Endothelial cell of umbilical vein (primary cell): ENCODE data around the gene CAMSAP1. TPM values are rescaled to one million over a fixed set of nuclear protein-coding genes. Genes with fewer than 3 reads are reported as not detected.

ENCODE experiments used
- BruUV-seq: library from RNA; stranded (reverse); fragments of 400-500 nt; replicated peaks from 2 replicates; lab custom pipeline; 2021; lab: Mats Ljungman, UMichigan
- CTCF ChIA-PET: fragments of 300-600, 350-600 bp; sonication (Branson Sonifier 250); formaldehyde crosslinking; loops from one replicate; lab custom pipeline; 2021; ENCODE audit warnings: antibody characterized with exemption, inconsistent platforms; lab: Charles Lee
- POLR2A ChIA-PET: fragments of 300-600, 350-600 bp; sonication (Branson Sonifier 250); formaldehyde crosslinking; loops from one replicate; lab custom pipeline; 2021; ENCODE audit warnings: antibody characterized with exemption, inconsistent platforms; lab: Charles Lee
- DNase-seq: peaks from one replicate; pipeline ENCODE4 v3.0.0-alpha.2; 2011; ENCODE audit warnings: low read depth, low spot score
- FAIRE-seq: peaks from 2 replicates; lab custom pipeline; 2011; peaks lifted over from hg19 to GRCh38; lab: Jason Lieb, UNC
- H2AFZ ChIP-seq: 2 replicates; pipeline ENCODE4 v1.6.0; 2012; ENCODE audit warnings: low read depth, low read length, control low read depth, inconsistent platforms
- H3K27ac ChIP-seq: 2 replicates; pipeline ENCODE4 v1.5.1; 2011; ENCODE audit warnings: low read depth, mild to moderate bottlenecking, control low read depth, low read length, moderate library complexity; ENCODE audit not compliant: insufficient read depth
- H3K27me3 ChIP-seq, 2 experiments: 2 replicates each; pipeline versions ENCODE4 v1.6.0 to v1.6.1; 2011; ENCODE audit warnings: low read length in 2 of 2, mixed read lengths in 1 of 2; ENCODE audit not compliant: control insufficient read depth in 2 of 2, insufficient read depth in 2 of 2
- H3K36me3 ChIP-seq, 2 experiments: 2 replicates in 1 of 2; 3 replicates in 1 of 2; pipeline ENCODE4 v1.5.1; 2011; ENCODE audit warnings: low read length in 2 of 2, mild to moderate bottlenecking in 1 of 2, moderate library complexity in 1 of 2; ENCODE audit not compliant: control insufficient read depth in 2 of 2, insufficient read depth in 2 of 2; ENCODE audit errors: extremely low read depth in 1 of 2
- H3K4me1 ChIP-seq: 3 replicates; pipeline ENCODE4 v1.5.1; 2011; ENCODE audit warnings: mild to moderate bottlenecking, low read length; ENCODE audit not compliant: control insufficient read depth, insufficient read depth; ENCODE audit errors: extremely low read depth
- H3K4me2 ChIP-seq: 2 replicates; pipeline ENCODE4 v1.6.1; 2011; ENCODE audit warnings: low read length, control low read depth, mixed read lengths; ENCODE audit not compliant: insufficient read depth
- H3K4me3 ChIP-seq, 3 experiments: fragments of 200-600 bp in 1 of 3; sonication (generic), shearing (Covaris generic) in 1 of 3; replicated peaks in 1 of 3; 2 replicates each; pipeline ENCODE4 v1.5.1; 2011 to 2016; ENCODE audit warnings: control low read depth in 3 of 3, low read length in 3 of 3, mild to moderate bottlenecking in 2 of 3, inconsistent platforms in 1 of 3, low read depth in 1 of 3, moderate library complexity in 1 of 3; ENCODE audit not compliant: insufficient read depth in 1 of 3
- H3K79me2 ChIP-seq: 2 replicates; pipeline ENCODE4 v1.6.0; 2012; ENCODE audit warnings: low read length, inconsistent platforms; ENCODE audit not compliant: control insufficient read depth, insufficient read depth
- H3K9ac ChIP-seq: replicated peaks from 2 replicates; pipeline ENCODE3; 2011; ENCODE audit warnings: low read length, control low read depth; ENCODE audit not compliant: insufficient read depth; ENCODE audit errors: extremely low read depth
- H3K9me1 ChIP-seq: replicated peaks from 3 replicates; pipeline ENCODE4 v1.6.0; 2011; ENCODE audit warnings: mild to moderate bottlenecking, low read length; ENCODE audit not compliant: control insufficient read depth, insufficient read depth; ENCODE audit errors: extremely low read depth
- H3K9me3 ChIP-seq: replicated peaks from 2 replicates; pipeline ENCODE4 v1.5.1; 2012; ENCODE audit warnings: low read length, inconsistent platforms; ENCODE audit not compliant: control insufficient read depth, insufficient read depth
- H4K20me1 ChIP-seq: replicated peaks from 2 replicates; pipeline ENCODE3; 2011; ENCODE audit warnings: mild to moderate bottlenecking, low read length; ENCODE audit not compliant: control insufficient read depth, insufficient read depth; ENCODE audit errors: extremely low read depth
- EZH2 ChIP-seq: IDR thresholded peaks from 2 replicates; pipeline ENCODE4 v1.6.1; 2012; ENCODE audit warnings: borderline replicate concordance, low read depth, mild to moderate bottlenecking, moderate library complexity, low read length, inconsistent platforms; ENCODE audit not compliant: severe bottlenecking
- FOS ChIP-seq: IDR thresholded peaks from 2 replicates; pipeline ENCODE4 v1.6.1; 2011; ENCODE audit warnings: mild to moderate bottlenecking, low read length, moderate library complexity, borderline replicate concordance; ENCODE audit not compliant: insufficient read depth
- GATA2 ChIP-seq: IDR thresholded peaks from 2 replicates; pipeline ENCODE4 v1.7.0; 2011; ENCODE audit warnings: low read depth, mild to moderate bottlenecking, moderate library complexity, mixed read lengths, low read length; ENCODE audit not compliant: insufficient read length, insufficient read depth
- JUN ChIP-seq: IDR thresholded peaks from 2 replicates; pipeline ENCODE4 v1.6.1; 2011; ENCODE audit warnings: borderline replicate concordance, low read depth; ENCODE audit not compliant: insufficient read length, insufficient read depth
- MAX ChIP-seq: IDR thresholded peaks from 2 replicates; pipeline ENCODE4 v1.6.1; 2011; ENCODE audit not compliant: insufficient read depth, insufficient read length
- MYC ChIP-seq: IDR thresholded peaks from one replicate; pipeline ENCODE4 v1.6.1; 2011; ENCODE audit warnings: mild to moderate bottlenecking, low read depth, low read length
- POLR2A ChIP-seq: IDR thresholded peaks from 2 replicates; pipeline ENCODE4 v1.6.1; 2012; ENCODE audit warnings: low read depth, mild to moderate bottlenecking, control low read depth, low read length
- POLR2AphosphoS5 ChIP-seq: IDR thresholded peaks from 2 replicates; pipeline ENCODE4 v1.6.1; 2012; ENCODE audit warnings: low read depth, mild to moderate bottlenecking, control low read depth, low read length, moderate library complexity; ENCODE audit not compliant: insufficient read depth
- dilution Hi-C: fragments of 300-500 bp; cut with MboI; formaldehyde crosslinking; loops from one replicate; pipeline ENCODE4 v1.15.0; 2019; ENCODE audit warnings: low sequenced_read_pairs; ENCODE audit not compliant: extremely low pct_ligation_motif_present
- intact Hi-C: fragments of 100-400 bp; cut with micrococcal nuclease; formaldehyde crosslinking; loops from one replicate; pipeline ENCODE4 v1.10.0; 2022
- polyA plus RNA-seq, 4 experiments: library from polyadenylated mRNA; depleted of rRNA in 3 of 4; stranded (reverse) in 3 of 4; unstranded in 1 of 4; fragments of >200 nt; gene quantifications; 2 replicates each; pipeline versions ENCODE4 v1.2.1 to v1.2.3, GENCODE V29; 2011 to 2012; ENCODE audit warnings: missing spikeins in 1 of 4
- total RNA-seq: library from RNA; stranded (reverse); gene quantifications from 2 replicates; pipeline ENCODE4 v1.2.3, GENCODE V29; 2021
- TF ChIP-seq, protein P1 (sequence below), 2 donors: IDR thresholded peaks; 1 replicate in 1 of 2; 2 replicates in 1 of 2; pipeline ENCODE4 v1.5.1; 2011; ENCODE audit warnings: low read length in 2 of 2, mild to moderate bottlenecking in 2 of 2, moderate library complexity in 2 of 2, control low read depth in 1 of 2, inconsistent platforms in 1 of 2, low read depth in 1 of 2; ENCODE audit not compliant: insufficient read depth in 1 of 2; ENCODE audit errors: extremely low read depth in 1 of 2

CAMSAP1 gene
- total and polyA plus RNA-seq, 2 donors (not counting 3 experiments of a cell fraction or from before 2014, with no cell fraction given) = 8.1 to 25.5 TPM

- intact Hi-C loops (no loop called here), dilution Hi-C loops (no loop called here)
- peaks cover 36% of the 10 kb centered on the region for H3K79me2 ChIP-seq
- H3K9me1 ChIP-seq = no peaks in the 10 kb centered on the region
- DNase-seq = no peak
- POLR2A ChIA-PET = no interaction called here
- TF ChIP-seq, protein P1, sequence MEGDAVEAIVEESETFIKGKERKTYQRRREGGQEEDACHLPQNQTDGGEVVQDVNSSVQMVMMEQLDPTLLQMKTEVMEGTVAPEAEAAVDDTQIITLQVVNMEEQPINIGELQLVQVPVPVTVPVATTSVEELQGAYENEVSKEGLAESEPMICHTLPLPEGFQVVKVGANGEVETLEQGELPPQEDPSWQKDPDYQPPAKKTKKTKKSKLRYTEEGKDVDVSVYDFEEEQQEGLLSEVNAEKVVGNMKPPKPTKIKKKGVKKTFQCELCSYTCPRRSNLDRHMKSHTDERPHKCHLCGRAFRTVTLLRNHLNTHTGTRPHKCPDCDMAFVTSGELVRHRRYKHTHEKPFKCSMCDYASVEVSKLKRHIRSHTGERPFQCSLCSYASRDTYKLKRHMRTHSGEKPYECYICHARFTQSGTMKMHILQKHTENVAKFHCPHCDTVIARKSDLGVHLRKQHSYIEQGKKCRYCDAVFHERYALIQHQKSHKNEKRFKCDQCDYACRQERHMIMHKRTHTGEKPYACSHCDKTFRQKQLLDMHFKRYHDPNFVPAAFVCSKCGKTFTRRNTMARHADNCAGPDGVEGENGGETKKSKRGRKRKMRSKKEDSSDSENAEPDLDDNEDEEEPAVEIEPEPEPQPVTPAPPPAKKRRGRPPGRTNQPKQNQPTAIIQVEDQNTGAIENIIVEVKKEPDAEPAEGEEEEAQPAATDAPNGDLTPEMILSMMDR (IDR thresholded peaks at IDR 0.05; ENCODE audit: extremely low read depth in 1 of 2, insufficient read depth in 1 of 2, low read depth in 1 of 2, low read length in 2 of 2) = no peak
- TF ChIP-seq POLR2A (no peak), POLR2AphosphoS5 (no peak), FOS (no peak), GATA2 (no peak), EZH2 (no peak), JUN (no peak), MYC (no peak), MAX (no peak)
- no peaks in the 10 kb centered on the region for H3K9me3 ChIP-seq
- CTCF ChIA-PET = no interaction called here
- no peak overlapping the region for H3K27ac ChIP-seq
- H3K36me3 ChIP-seq = peaks cover 0 to 2% of the 10 kb centered on the region in 2 experiments
- no peak overlapping the region for H3K9ac ChIP-seq
- H3K4me2 ChIP-seq = no peak overlapping the region
- H3K27me3 ChIP-seq = no peaks in the 10 kb centered on the region
- H3K4me3 ChIP-seq = no peak overlapping the region
- no peaks in the 10 kb centered on the region for H4K20me1 ChIP-seq
- no peak for FAIRE-seq
- no peak overlapping the region for H2AFZ ChIP-seq
- H3K4me1 ChIP-seq = no peaks in the 10 kb centered on the region
- no TSS peak for BruUV-seq
Observed at GRCh38 chr9:135840107-135840506, 67.2 kb downstream of the CAMSAP1 start.
